GM19025 (cell line): ENCODE results near the gene MCF2L2.
A peak's percentile ranks its signal among the peaks of the same experiment; 100 is the strongest.
"Not testable (repeated sequence)": the region's sequence is repeated elsewhere in the genome, so short reads cannot be mapped to it uniquely, and the experiment has no call there.

Experiments
- ATAC-seq: cut with Tn5 transposase; IDR thresholded peaks from one replicate; pipeline ENCODE4 v1.9.1; 2021; ENCODE audit warnings: mild to moderate bottlenecking, low read depth, moderate library complexity; ENCODE audit not compliant: unreplicated experiment

MCF2L2 gene

GRCh38 chr3:183428447-183429211, at the start of gene MCF2L2:
Gene MCF2L2 (minus strand): TSS chr3:183428619. CDS start chr3:183427977, 642 bp downstream.
- peak; percentile 62 for ATAC-seq

- no peak for ATAC-seq
These were observed 49.5 kb upstream of the MCF2L2 start for GRCh38 chr3:183477801-183478456.

GRCh38 chr3:183475764-183476162, 47.3 kb upstream of the MCF2L2 start:
- ATAC-seq = not testable (repeated sequence)

- ATAC-seq = no peak
These were observed 46.8 kb upstream of the MCF2L2 start for GRCh38 chr3:183475016-183475763.

- ATAC-seq = no peak
These were observed 45.5 kb upstream of the MCF2L2 start for GRCh38 chr3:183473969-183474368.

- no peak for ATAC-seq
These were observed 43.7 kb upstream of the MCF2L2 start for GRCh38 chr3:183472155-183472554.

GRCh38 chr3:183468424-183468823, 40.0 kb upstream of the MCF2L2 start:
- ATAC-seq = no peak

GRCh38 chr3:183466575-183466974, 38.2 kb upstream of the MCF2L2 start:
- ATAC-seq = no peak

- ATAC-seq = not testable (repeated sequence)
These were observed 37.3 kb upstream of the MCF2L2 start for GRCh38 chr3:183465710-183466109.

GRCh38 chr3:183464480-183464879, 36.1 kb upstream of the MCF2L2 start:
- no peak for ATAC-seq

- no peak for ATAC-seq
These were observed 31.9 kb upstream of the MCF2L2 start for GRCh38 chr3:183460081-183461055.

GRCh38 chr3:183455089-183455488, 26.7 kb upstream of the MCF2L2 start:
- no peak for ATAC-seq

GRCh38 chr3:183454064-183454463, 25.6 kb upstream of the MCF2L2 start:
- no peak for ATAC-seq

- no peak for ATAC-seq
These were observed 21.4 kb upstream of the MCF2L2 start for GRCh38 chr3:183449791-183450190.

- ATAC-seq = no peak
These were observed 21.0 kb upstream of the MCF2L2 start for GRCh38 chr3:183449391-183449790.

GRCh38 chr3:183448369-183449128, 20.1 kb upstream of the MCF2L2 start:
- ATAC-seq = no peak

- peak; percentile 81 for ATAC-seq
These were observed 19.0 kb upstream of the MCF2L2 start for GRCh38 chr3:183447206-183448001.

GRCh38 chr3:183446838-183447205, 18.4 kb upstream of the MCF2L2 start:
- ATAC-seq = no peak

GRCh38 chr3:183444748-183445147, 16.3 kb upstream of the MCF2L2 start:
- no peak for ATAC-seq
